ENCODE data around the gene BABAM2.

DNA sequence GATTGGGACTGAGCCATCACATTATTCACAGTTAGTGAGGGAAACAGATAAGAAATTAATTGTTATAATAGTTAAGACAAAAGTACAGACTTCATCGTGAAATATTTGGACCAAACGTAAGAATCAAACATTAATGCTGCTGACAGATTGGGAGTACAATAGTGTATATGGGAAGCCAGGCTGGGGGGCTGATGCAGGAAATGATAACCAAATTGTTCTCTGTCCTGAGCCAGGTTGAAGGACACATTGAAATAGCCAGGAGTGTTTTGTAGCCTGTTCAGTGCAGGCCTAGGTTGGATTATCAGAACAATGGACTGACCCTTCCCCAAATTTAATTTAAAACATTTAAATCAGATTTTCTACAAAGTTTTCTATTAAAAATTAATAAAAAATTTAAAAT lies 203.2 kb downstream of the BABAM2 start:
- TF ChIP-seq USF2 (IDR thresholded peaks at IDR 0.05; ENCODE audit: borderline replicate concordance, low read depth, low read length) (no peak), SRF (IDR thresholded peaks at IDR 0.05; ENCODE audit: low read depth in 2 of 2, low read length in 2 of 2) (no peak), FOXM1 (IDR thresholded peaks at IDR 0.05; ENCODE audit: low read depth, low read length) (no peak)
- TF ChIP-seq, protein P1, sequence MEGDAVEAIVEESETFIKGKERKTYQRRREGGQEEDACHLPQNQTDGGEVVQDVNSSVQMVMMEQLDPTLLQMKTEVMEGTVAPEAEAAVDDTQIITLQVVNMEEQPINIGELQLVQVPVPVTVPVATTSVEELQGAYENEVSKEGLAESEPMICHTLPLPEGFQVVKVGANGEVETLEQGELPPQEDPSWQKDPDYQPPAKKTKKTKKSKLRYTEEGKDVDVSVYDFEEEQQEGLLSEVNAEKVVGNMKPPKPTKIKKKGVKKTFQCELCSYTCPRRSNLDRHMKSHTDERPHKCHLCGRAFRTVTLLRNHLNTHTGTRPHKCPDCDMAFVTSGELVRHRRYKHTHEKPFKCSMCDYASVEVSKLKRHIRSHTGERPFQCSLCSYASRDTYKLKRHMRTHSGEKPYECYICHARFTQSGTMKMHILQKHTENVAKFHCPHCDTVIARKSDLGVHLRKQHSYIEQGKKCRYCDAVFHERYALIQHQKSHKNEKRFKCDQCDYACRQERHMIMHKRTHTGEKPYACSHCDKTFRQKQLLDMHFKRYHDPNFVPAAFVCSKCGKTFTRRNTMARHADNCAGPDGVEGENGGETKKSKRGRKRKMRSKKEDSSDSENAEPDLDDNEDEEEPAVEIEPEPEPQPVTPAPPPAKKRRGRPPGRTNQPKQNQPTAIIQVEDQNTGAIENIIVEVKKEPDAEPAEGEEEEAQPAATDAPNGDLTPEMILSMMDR (IDR thresholded peaks at IDR 0.05 in 2 of 3, conservative IDR thresholded peaks at IDR 0.05 in 1 of 3; ENCODE audit: control insufficient read depth in 2 of 3, extremely low read depth in 1 of 3, insufficient read depth in 1 of 3, low read depth in 3 of 3, low read length in 3 of 3) = no peak
